ENCODE results near the gene NETO1.

GRCh38 chr18:72820571-72820970 lies 47.2 kb downstream of the NETO1 start:
- TF ChIP-seq POLR2A (IDR thresholded peaks at IDR 0.05; ENCODE audit: low read length) (no peak), GATA1 (IDR thresholded peaks at IDR 0.05; ENCODE audit: low read depth, low read length) (no peak)
